SK-N-SH treated with all-trans-retinoic acid at 6 μM for 48 hours (cell line): ENCODE data around the gene ZNF318.
A peak's percentile ranks its signal among the peaks of the same experiment; 100 is the strongest.

ENCODE experiments used
- ATAC-seq: fragments of 200-7000 bp; cut with Tn5 transposase; 3 replicates; pipeline ENCODE4 v1.9.1; 2020; ENCODE audit warnings: mild to moderate bottlenecking, moderate library complexity
- ARNTL ChIP-seq: fragments of 450-650 bp; formaldehyde crosslinking; IDR thresholded peaks from 2 replicates; pipeline ENCODE4 v1.5.0; 2020; ENCODE audit warnings: low read depth, mild to moderate bottlenecking, moderate library complexity, borderline replicate concordance
- BACH2 ChIP-seq: fragments of 250-450 bp; sonication (Bioruptor Pico); IDR thresholded peaks from 2 replicates; pipeline ENCODE4 v1.9.0; 2021; ENCODE audit warnings: mild to moderate bottlenecking, borderline replicate concordance
- CSDC2 ChIP-seq: fragments of 250-450 bp; sonication (Bioruptor Pico); IDR thresholded peaks from 2 replicates; pipeline ENCODE4 v1.5.0; 2020; ENCODE audit warnings: mild to moderate bottlenecking, moderate library complexity
- CSRNP3 ChIP-seq: fragments of 250-450 bp; sonication (Bioruptor Pico); IDR thresholded peaks from 2 replicates; pipeline ENCODE4 v1.5.1; 2021; ENCODE audit warnings: mild to moderate bottlenecking, moderate library complexity
- ESRRG ChIP-seq: fragments of 250-450 bp; sonication (Bioruptor Pico); IDR thresholded peaks from 2 replicates; pipeline ENCODE4 v1.6.1; 2021; ENCODE audit warnings: mild to moderate bottlenecking
- GLIS3 ChIP-seq: fragments of 250-450 bp; sonication (Bioruptor Pico); IDR thresholded peaks from 2 replicates; pipeline ENCODE4 v1.5.0; 2020; ENCODE audit warnings: mild to moderate bottlenecking, moderate library complexity
- ISL1 ChIP-seq: fragments of 250-450 bp; sonication (Bioruptor Pico); IDR thresholded peaks from 2 replicates; pipeline ENCODE4 v2.1.2; 2022; ENCODE audit warnings: mild to moderate bottlenecking, moderate library complexity
- OSR1 ChIP-seq: fragments of 250-450 bp; sonication (Bioruptor Pico); IDR thresholded peaks from 2 replicates; pipeline ENCODE4 v1.8.0; 2022; ENCODE audit warnings: moderate library complexity, mild to moderate bottlenecking, inconsistent platforms
- PATZ1 ChIP-seq: fragments of 250-450 bp; sonication (Bioruptor Pico); IDR thresholded peaks from 2 replicates; pipeline ENCODE4 v1.8.0; 2020; ENCODE audit warnings: mild to moderate bottlenecking, moderate library complexity, borderline replicate concordance
- POU6F1 ChIP-seq: fragments of 250-450 bp; sonication (Bioruptor Pico); IDR thresholded peaks from 2 replicates; pipeline ENCODE4 v1.8.0; 2021; ENCODE audit warnings: low read depth, mild to moderate bottlenecking, moderate library complexity, borderline replicate concordance
- RARB ChIP-seq: fragments of 250-450 bp; sonication (Bioruptor Pico); IDR thresholded peaks from 2 replicates; pipeline ENCODE4 v1.8.0; 2021; ENCODE audit warnings: mild to moderate bottlenecking, moderate library complexity
- SNAI2 ChIP-seq: fragments of 250-450 bp; sonication (Bioruptor Pico); IDR thresholded peaks from 2 replicates; pipeline ENCODE4 v1.5.0; 2020; ENCODE audit warnings: mild to moderate bottlenecking, moderate library complexity
- TCF4 ChIP-seq: fragments of 250-450 bp; sonication (Bioruptor Pico); IDR thresholded peaks from 2 replicates; pipeline ENCODE4 v1.8.0; 2021; ENCODE audit warnings: mild to moderate bottlenecking, moderate library complexity, borderline replicate concordance
- TOX ChIP-seq: fragments of 250-450 bp; sonication (Bioruptor Pico); IDR thresholded peaks from 2 replicates; pipeline ENCODE4 v1.8.0; 2021; ENCODE audit warnings: mild to moderate bottlenecking, moderate library complexity, borderline replicate concordance
- TSHZ2 ChIP-seq: fragments of 250-450 bp; sonication (Bioruptor Pico); IDR thresholded peaks from 2 replicates; pipeline ENCODE4 v1.5.0; 2020; ENCODE audit warnings: mild to moderate bottlenecking, moderate library complexity
- ZFP3 ChIP-seq: fragments of 250-450 bp; sonication (Bioruptor Pico); IDR thresholded peaks from 2 replicates; pipeline ENCODE4 v1.5.0; 2020; ENCODE audit warnings: mild to moderate bottlenecking, moderate library complexity
- ZFP30 ChIP-seq: fragments of 450-650 bp; formaldehyde crosslinking; IDR thresholded peaks from 2 replicates; pipeline ENCODE4 v1.5.0; 2022; ENCODE audit warnings: mild to moderate bottlenecking, moderate library complexity
- ZNF565 ChIP-seq: fragments of 450-650 bp; formaldehyde crosslinking; conservative IDR thresholded peaks from 2 replicates; pipeline ENCODE4 v1.5.0; 2020; ENCODE audit warnings: low read depth, mild to moderate bottlenecking, moderate library complexity
- ZNF70 ChIP-seq: fragments of 450-650 bp; formaldehyde crosslinking; IDR thresholded peaks from 2 replicates; pipeline ENCODE4 v1.5.0; 2020; ENCODE audit warnings: mild to moderate bottlenecking, moderate library complexity
- ZNF8 ChIP-seq: fragments of 450-650 bp; formaldehyde crosslinking; IDR thresholded peaks from 2 replicates; pipeline ENCODE4 v1.5.0; 2020; ENCODE audit warnings: mild to moderate bottlenecking, moderate library complexity
- TF ChIP-seq, protein P1 (sequence below): fragments of 250-450 bp; sonication (Bioruptor Pico); IDR thresholded peaks from 2 replicates; pipeline ENCODE4 v1.5.1; 2020; ENCODE audit warnings: low read depth, mild to moderate bottlenecking, moderate library complexity

The ZNF318 gene

GRCh38 chr6:43301081-43301870 is 68.2 kb downstream of the ZNF318 start:
- no peak for TF ChIP-seq ISL1 (CRISPR knock-in tag)
- no peak for TF ChIP-seq ZNF70
- TF ChIP-seq OSR1 = no peak
- no peak for TF ChIP-seq CSRNP3
- no peak for TF ChIP-seq CSDC2 (CRISPR knock-in tag)
- TF ChIP-seq ARNTL (CRISPR knock-in tag) = no peak
- TF ChIP-seq PATZ1 (CRISPR knock-in tag) = no peak
- ATAC-seq = no peak

DNA sequence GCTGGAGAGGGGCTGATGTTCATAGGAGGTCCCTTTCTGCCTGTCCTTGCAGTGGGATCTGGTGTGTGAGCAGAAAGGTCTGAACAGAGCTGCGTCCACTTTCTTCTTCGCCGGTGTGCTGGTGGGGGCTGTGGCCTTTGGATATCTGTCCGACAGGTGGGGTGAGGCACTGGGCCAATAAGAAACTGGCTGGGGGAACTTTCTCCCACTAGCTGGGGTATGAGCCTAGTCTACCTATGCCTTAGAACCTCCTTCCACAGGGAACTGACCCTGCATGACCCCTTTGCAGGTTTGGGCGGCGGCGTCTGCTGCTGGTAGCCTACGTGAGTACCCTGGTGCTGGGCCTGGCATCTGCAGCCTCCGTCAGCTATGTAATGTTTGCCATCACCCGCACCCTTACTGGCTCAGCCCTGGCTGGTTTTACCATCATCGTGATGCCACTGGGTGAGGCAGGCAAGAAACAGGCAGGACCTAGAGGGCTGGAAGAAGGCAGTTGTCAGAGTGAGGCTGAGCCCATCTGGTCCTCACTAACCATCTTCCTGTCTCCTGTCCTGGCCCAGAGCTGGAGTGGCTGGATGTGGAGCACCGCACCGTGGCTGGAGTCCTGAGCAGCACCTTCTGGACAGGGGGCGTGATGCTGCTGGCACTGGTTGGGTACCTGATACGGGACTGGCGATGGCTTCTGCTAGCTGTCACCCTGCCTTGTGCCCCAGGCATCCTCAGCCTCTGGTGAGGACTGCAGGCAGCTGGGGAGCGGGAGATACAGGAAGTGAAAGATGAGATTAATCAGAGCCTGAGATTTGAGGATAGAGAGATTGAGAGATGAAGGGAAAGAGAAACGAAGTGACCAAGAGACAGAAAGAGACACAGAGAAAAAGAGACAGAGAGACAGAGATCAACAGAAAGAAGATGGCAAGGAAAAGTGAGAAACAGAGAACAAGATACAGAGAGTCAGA is 69.8 kb downstream of the ZNF318 start:
- peak; percentile 46 for ATAC-seq
- TF ChIP-seq, protein P1, sequence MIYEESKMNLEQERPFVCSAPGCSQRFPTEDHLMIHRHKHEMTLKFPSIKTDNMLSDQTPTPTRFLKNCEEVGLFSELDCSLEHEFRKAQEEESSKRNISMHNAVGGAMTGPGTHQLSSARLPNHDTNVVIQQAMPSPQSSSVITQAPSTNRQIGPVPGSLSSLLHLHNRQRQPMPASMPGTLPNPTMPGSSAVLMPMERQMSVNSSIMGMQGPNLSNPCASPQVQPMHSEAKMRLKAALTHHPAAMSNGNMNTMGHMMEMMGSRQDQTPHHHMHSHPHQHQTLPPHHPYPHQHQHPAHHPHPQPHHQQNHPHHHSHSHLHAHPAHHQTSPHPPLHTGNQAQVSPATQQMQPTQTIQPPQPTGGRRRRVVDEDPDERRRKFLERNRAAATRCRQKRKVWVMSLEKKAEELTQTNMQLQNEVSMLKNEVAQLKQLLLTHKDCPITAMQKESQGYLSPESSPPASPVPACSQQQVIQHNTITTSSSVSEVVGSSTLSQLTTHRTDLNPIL = no peak
- TF ChIP-seq TCF4 (CRISPR knock-in tag) = 0 out of 2 replicates have a peak, but pooled peaks have one; percentile 16
- no peak for TF ChIP-seq PATZ1 (CRISPR knock-in tag)

DNA sequence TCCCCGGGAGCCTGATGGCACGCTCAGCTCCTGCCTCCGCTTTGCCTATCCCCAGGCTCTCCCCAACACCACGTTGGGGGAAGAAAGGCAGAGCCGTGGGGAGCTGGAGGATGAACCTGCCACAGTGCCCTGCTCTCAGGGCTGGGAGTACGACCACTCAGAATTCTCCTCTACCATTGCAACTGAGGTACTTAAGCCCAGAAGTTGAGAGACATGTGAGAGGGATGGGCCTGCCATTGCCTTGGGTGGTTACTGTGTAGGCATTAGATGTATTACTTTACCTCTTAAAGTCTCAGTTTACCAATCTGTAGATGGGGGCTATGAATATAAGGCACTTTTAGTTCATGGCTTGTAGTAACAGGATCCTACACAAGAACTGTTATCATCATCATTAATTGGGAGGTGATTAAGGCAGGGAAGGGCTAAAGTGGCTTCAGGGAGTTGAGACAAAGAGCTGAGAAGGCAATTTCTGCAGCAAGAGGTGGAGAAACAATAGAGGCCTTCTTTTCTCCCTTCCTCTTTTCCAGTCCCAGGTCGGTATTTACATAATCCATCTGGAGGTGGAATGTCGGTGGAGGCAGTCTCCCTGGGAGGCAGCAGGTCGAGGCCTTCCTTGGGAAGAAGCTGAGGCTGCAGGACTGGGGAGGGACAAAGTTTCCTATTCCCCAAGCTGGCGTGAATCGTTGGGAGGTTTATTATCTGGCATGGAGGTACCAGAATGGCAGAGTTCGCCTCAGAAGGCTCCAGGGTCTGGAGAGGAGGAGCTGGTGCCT is 70.7 kb downstream of the ZNF318 start:
- no peak for ATAC-seq
- TF ChIP-seq ARNTL (CRISPR knock-in tag) (no peak), TSHZ2 (CRISPR knock-in tag) (no peak), ZFP30 (no peak), POU6F1 (CRISPR knock-in tag) (no peak), GLIS3 (no peak), ESRRG (CRISPR knock-in tag) (no peak), ZFP3 (CRISPR knock-in tag) (no peak), BACH2 (no peak), OSR1 (no peak), CSDC2 (CRISPR knock-in tag) (no peak), RARB (CRISPR knock-in tag) (no peak), PATZ1 (CRISPR knock-in tag) (no peak), SNAI2 (CRISPR knock-in tag) (no peak), ZNF8 (no peak), ZNF565 (CRISPR knock-in tag) (no peak), TOX (no peak), ISL1 (CRISPR knock-in tag) (no peak)
